SU-DHL-6 (cell line): ENCODE results near the gene USP46.

ENCODE experiments used
- CTCF ChIP-seq: fragments of 200-600 bp; sonication (generic); IDR thresholded peaks from one replicate; pipeline ENCODE4 v1.5.1; 2017; ENCODE audit warnings: antibody characterized with exemption, mild to moderate bottlenecking, low read length, moderate library complexity; ENCODE audit not compliant: insufficient read depth, poor library complexity, severe bottlenecking
- EZH2phosphoT487 ChIP-seq: fragments of 200-600 bp; sonication (generic), shearing (Covaris generic); conservative IDR thresholded peaks from 2 replicates; pipeline ENCODE4 v1.6.1; 2018; ENCODE audit warnings: mild to moderate bottlenecking, antibody characterized with exemption, low read length, moderate library complexity, mixed read lengths

GRCh38 chr4:52617336-52618020 lies 41.6 kb downstream of the USP46 start:
- TF ChIP-seq CTCF (no peak), EZH2phosphoT487 (no peak)
